GM20000 (cell line): ENCODE measurements around the gene WNT3A.
"Not testable (repeated sequence)": the region's sequence is repeated elsewhere in the genome, so short reads cannot be mapped to it uniquely, and the experiment has no call there.

ENCODE experiments used
- DNase-seq: peaks from one replicate; pipeline ENCODE4 v3.0.0; 2012; ENCODE audit warnings: low spot score
- TF ChIP-seq, protein P1 (sequence below): IDR thresholded peaks from 2 replicates; pipeline ENCODE4 v1.5.1; 2012; ENCODE audit warnings: mild to moderate bottlenecking, control low read depth; ENCODE audit errors: extremely low read depth, missing control alignments

Gene WNT3A

DNA sequence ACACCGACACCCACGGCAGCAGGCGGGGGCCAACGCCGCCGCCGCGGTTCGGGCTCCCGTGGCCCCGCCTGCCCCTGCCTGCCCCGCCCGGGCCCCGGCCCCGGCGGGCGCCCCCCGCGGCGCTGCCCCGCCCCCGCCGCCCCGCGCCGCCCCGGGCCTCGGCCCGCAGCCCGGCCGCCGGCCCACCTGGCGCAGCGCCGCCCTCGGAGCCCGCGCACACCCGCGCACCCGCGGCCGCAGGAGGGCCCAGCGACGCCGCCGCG, at the start of gene WNT3A:
TSS of gene WNT3A (plus strand) at position 213 of the 263 bp plus-strand sequence. CDS start 131 bp downstream, outside the sequence.
- TF ChIP-seq, protein P1, sequence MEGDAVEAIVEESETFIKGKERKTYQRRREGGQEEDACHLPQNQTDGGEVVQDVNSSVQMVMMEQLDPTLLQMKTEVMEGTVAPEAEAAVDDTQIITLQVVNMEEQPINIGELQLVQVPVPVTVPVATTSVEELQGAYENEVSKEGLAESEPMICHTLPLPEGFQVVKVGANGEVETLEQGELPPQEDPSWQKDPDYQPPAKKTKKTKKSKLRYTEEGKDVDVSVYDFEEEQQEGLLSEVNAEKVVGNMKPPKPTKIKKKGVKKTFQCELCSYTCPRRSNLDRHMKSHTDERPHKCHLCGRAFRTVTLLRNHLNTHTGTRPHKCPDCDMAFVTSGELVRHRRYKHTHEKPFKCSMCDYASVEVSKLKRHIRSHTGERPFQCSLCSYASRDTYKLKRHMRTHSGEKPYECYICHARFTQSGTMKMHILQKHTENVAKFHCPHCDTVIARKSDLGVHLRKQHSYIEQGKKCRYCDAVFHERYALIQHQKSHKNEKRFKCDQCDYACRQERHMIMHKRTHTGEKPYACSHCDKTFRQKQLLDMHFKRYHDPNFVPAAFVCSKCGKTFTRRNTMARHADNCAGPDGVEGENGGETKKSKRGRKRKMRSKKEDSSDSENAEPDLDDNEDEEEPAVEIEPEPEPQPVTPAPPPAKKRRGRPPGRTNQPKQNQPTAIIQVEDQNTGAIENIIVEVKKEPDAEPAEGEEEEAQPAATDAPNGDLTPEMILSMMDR = no peak

DNA sequence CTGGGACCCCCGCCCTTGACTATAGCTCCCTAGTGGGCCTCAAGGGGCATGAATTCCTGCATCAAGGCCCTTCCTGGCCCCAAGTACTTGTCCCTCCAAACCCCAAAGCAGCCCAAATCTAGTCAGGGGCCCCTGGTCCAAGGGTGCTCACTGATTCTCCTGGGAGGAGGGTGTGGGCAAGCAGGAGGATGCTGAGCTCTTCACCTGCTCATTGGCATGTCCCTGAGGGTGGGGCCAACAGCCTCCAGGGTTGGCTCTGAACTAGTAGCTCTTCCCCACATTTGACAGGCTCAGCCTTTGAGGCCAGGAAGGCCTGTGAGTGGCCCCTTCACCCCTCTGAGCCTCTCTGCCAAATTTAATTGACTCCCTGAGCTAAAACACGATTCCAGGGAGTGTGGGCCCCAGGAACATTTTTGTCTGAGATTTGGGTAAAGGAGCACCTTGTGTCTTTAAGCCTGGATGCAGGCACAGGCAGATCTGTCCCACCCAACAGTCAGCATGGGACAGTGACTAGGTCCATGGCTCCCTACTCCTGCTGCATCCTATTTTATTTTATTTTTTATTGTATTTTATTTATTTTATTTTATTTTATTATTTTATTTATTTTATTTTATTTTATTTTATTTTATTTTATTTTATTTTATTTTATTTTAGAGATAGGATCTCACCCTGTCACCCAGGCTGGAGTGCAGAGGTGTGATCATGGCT, 48.0 kb upstream of the WNT3A start:
- DNase-seq = no peak

More for the DNA sequence above, at the start of gene WNT3A:
- no peak for DNase-seq

GRCh38 chr1:227959325-227959860, 47.4 kb upstream of the WNT3A start:
- DNase-seq = no peak
- TF ChIP-seq, protein P1 = no peak

More for the DNA sequence above, 48.0 kb upstream of the WNT3A start:
- TF ChIP-seq, protein P1 = no peak

GRCh38 chr1:227961651-227962466, 44.9 kb upstream of the WNT3A start:
- TF ChIP-seq, protein P1 = no peak
- DNase-seq = no peak

DNA sequence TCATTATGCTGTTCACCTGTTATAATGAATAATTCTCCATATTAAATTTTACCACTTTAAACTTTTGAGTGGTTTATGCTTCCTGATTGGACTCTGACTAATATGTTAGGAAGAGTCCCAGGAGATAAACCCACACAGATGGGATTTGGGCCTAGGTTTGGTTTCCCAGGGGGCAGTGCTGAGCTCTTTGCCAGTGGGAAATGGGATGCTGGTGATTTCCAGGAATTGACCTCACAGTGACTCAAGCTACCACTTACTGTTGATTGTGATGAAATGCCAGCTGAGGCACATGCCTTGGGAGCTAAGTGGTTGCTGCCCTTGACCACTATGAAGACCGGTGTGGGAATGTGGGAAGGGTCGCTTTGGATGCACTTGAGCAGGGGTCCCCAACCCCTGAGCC, 40.1 kb upstream of the WNT3A start:
- DNase-seq = not testable (repeated sequence)

GRCh38 chr1:227967815-227968214, 39.0 kb upstream of the WNT3A start:
- TF ChIP-seq, protein P1 = peak; percentile 9
- not testable (repeated sequence) for DNase-seq

- not testable (repeated sequence) for DNase-seq
Observed at GRCh38 chr1:227970076-227970995, 36.5 kb upstream of the WNT3A start.

DNA sequence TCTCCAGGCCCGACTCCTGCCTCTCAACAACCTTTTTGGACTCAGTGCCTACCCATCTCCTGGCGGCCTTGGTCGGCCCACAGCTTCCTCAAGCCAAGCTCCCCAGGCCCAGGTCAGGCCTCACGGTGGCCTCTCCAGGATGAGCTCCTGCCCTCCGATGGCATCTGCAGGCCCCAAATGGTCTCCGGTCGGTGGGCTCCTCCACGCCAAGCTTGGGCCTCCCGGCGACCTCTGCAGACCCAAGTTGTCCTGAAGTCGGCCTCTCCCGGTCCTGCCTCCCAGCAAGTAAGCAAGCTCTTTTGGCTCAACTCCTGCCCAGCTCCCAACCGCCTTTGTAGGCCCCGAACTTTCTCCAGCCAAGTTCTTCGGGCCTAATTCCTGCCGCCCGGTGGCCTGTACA, 35.6 kb upstream of the WNT3A start:
- DNase-seq = not testable (repeated sequence)

DNA sequence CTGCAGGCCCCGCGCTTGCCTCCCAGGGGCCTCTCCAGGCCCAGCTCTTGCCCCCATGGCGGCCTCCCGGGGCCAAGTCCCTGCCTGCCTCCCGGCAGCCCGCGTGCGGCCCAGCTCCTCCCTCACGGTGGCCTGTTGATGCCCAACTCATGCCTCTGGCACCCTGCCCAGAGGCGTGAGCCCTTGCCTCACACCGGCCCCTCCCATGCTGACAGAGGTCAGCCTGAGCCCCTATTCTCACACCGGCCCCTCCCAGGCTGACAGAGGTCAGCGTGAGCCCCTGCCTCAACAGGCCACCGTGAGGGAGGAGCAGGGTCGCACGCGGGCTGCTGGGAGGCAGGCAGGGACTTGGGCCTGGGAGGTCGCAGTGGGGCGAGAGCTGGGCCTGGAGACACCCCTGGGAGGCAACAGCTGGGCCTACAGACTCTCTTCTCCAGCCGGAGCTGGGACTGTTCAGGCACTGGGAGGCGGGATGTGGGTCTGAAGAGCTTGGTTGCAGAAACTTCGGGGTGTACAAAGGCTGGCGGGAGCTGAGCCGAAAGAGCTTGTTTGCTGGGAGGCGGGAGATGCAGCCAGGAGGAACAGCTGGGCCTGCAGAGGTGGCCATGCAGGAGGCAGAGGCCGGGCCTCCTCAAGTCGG, 35.0 kb upstream of the WNT3A start:
- not testable (repeated sequence) for DNase-seq

GRCh38 chr1:227972283-227972679, 34.5 kb upstream of the WNT3A start:
- DNase-seq = not testable (repeated sequence)

DNA sequence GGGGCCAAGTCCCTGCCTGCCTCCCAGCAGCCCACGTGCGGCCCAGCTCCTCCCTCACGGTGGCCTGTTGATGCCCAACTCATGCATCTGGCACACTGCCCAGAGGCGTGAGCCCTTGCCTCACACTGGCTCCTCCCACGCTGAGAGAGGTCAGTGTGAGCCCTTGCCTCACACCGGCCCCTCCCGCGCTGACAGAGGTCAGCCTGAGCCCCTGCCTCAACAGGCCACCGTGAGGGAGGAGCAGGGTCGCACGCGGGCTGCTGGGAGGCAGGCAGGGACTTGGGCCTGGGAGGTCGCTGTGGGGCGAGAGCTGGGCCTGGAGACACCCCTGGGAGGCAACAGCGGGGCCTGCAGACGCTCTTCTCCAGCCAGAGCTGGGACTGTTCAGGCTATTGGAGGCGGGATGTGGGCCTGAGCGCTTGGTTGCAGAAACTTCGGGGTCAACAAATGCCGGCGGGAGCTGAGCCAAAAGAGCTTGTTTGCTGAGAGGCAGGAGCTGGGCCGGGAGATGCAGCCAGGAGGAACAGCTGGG, 33.9 kb upstream of the WNT3A start:
- DNase-seq = not testable (repeated sequence)

DNA sequence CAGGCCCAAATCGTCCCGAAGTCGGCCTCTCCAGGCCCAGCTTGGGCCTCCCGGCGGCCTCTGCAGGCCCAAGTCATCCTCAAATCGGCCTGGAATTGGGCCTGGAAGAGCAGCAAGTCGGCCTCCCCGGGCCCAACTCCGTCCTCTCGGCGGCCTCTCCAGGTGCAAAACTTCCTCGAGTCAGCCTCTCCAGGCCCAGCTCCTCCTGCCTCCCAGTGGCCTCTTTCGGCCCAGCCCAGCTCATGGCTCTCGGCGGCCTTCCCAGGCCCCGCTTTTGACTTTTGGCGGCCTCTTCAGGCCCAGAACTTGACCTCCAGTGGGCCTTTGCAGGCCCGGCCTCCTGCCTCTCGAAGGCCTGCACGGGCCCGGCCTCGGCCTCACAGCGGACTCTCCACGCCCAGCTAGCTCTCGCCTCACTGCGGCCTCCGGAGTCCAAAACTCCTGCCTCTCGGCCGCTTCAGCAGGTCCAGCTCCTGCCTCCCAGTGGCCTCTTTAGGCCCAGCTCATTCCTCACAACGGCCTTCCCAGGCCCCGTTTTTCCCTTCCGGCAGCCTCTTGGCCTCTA, 33.0 kb upstream of the WNT3A start:
- not testable (repeated sequence) for DNase-seq
